Hematopoietic multipotent progenitor cell (in vitro differentiated cells): ENCODE results near the gene IQSEC1. TPM values are rescaled to one million over a fixed set of nuclear protein-coding genes. Genes with fewer than 3 reads are reported as not detected.

Experiments
- DNase-seq, 3 donors: peaks; one replicate each; pipeline ENCODE4 v3.0.0-alpha.2; 2011 to 2015; ENCODE audit warnings: low read depth in 2 of 3, low spot score in 2 of 3
- total RNA-seq: library from RNA; depleted of rRNA; stranded (reverse); fragments of >200 nt; gene quantifications from one replicate; pipeline ENCODE4 v1.2.3, GENCODE V29; 2012

Gene IQSEC1
- total RNA-seq, 1 donor, result 20.7 TPM

DNA sequence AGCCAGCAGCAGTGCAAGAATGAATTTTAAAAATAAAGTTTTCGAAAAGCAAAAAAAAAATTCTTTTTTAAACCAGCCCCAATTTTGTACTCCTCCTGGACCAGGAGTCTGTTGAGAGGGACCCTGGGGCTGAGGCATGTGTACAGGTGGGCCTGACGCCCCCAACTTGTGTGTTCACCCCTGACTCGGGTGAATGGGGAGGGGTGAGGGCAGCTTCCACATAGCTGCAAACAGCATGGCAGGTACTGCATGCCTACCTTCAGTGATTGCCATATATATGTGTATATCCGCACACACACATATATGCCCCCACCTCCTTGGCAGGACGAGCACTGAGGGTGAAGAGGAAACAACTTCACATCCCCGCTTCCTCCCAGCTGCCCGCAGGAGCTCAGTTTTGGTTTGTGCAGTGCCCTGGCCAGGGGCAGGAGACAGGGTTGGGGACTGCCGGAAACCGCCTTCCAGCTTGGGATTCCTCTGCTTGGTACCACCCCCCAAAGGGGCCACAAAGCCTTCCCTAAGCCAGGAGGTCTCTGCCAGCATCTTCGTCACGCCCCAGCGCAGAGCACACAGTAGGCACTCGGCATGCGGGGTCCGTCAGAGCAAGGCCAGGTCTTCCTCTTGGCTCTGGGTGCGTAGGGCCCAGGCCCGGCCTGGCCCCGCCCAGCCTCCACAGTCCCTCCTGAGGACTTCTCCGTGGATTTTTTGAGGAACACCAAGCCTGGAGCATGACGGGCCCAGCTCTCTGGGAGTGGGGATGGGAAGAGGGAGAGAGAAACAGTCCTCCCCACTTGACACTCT lies 170.0 kb downstream of the IQSEC1 start:
- DNase-seq, result peak in 1 of 3 donors; percentile 62

DNA sequence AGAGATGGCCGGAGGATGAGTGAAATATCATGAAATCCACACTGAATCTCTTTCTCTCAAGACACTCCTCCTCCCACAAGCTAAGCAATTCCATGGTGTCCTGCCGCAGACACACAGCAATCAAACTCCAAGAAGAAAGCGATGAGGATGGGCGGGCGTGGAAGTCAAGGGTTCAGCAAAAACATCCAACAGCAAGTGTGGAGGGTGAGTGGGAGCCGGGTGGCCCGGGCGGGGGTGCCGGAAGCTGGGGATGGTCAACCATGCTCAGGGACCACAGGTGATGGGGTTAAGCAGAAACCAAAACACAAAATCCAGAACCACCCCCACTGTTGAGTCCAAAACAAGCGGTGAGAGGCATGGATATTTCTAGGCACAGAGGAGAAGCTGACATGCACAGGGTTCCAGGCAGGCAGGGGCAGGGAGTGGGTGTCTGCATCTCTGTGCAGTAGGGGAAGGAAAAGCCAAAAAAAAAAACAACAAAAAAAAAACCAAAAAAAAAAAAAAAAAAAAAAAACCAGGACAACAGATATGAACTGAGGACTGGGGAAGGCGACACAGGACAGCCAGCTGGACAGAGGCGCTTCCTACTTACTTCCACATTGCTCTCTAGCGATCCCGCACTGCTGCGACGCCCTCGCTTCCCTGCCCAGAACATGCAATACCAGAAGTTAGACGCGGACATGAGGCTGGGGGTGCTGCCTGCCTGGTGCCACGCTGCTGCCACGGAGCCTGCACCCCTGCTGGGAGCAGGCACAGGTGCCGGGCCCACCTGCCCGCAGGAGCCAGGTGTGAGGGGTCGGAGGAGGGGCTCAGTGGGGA lies 170.8 kb downstream of the IQSEC1 start:
- no peak for DNase-seq

- DNase-seq, result peak in 1 of 3 donors; percentile 31
Observed at GRCh38 chr3:12901623-12902045, 171.6 kb downstream of the IQSEC1 start.

DNA sequence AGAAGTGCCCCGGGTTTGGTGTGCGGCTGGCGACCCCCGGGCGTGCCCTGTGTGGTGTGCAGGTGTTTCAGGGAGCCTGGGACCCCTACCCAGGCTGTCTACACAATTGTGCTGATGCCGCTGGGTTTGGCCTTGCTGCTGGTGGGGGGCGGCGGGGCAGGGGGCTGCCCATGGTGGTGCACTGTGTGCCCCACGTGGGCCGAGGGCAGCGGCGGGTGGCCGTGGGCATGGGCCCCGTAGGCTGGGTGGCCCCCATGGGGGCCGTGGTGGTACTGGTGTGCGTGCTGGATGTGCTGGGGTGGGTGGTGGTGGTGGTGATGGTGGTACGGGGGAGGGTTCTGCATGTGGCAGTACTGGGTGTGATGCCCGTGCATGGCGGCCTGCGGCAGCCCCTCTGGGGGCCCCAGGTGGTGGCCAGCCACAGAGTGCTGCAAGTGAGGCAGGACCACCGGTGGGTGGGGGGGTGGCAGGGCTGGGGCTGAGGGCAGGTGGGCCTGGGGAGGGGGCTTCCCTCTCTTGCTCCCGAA lies 172.3 kb downstream of the IQSEC1 start:
- no peak for DNase-seq

- no peak for DNase-seq
Observed at GRCh38 chr3:12898965-12899755, 174.1 kb downstream of the IQSEC1 start.

DNA sequence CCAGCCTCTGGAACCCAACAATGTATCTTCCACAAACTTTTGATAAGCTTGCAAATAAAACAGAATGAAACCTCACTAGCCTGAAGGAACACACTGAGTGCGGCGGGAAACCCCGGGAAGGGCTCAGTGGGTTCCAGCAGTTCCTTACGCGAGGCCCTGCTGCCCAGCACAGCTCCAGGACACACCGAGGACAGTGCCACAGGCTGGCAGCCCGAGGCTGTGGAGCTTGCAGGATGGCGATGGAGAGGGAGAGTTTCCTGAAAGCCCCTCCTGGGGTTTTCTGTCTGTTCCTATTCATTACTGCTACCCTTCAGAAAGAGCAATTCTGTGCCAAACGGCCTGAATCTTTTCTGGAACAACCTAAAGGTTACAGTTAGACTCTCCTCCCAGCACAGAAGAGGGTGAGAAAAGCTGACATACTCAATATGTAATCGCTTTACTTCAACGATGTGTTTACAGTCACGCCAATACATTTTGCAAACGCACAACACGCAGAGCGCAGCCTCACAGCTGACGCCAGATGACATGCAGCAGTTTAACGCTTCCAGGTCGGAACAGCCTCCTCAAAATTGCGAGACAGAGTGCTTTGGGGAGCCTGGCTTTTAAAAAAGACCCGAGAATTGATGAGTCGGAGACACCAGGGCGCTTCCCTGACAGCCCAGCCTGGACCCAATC lies 174.8 kb downstream of the IQSEC1 start:
- no peak for DNase-seq

DNA sequence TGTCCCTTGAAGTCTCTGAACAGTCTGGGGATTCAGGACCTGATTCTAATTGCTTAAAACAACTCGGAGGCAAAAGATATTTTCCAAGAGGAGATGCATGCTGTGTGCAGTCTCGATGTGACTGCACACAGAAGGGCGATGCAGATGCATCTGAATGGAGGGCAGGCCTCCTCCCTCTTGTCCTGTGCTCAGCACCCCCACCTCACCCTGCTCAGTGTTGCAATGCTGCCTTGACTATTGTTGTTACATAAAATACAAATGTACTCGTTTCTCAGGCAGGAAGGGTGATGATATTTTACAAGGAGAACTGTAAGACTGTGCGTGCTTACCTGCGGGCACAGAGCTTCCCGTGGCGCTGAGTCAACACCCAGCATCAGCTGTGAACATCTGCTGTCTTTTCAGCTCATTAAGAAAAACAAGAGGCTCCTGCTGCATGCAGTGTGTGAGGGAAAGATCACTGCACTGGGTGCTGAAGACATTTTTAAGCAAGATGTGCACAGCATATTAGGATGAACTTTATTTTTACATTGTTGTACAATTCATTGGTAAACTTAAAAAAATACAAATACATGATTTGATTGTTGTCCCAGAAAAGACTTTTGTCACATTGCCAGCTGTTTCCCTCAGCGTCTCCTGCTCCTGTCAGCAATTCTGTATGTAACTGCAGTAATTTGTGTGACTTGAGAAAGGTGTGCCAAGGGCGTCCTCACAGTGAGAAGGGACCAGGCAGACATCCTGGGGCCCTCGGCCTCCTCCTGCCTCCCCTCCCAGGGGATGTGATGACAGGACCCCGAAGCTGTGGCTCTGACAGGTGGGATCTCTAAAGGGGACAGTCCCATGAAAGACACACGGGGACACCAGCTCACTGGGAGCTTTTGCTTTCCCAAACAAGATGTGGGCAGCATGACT lies 175.6 kb downstream of the IQSEC1 start:
- DNase-seq, result no peak

DNA sequence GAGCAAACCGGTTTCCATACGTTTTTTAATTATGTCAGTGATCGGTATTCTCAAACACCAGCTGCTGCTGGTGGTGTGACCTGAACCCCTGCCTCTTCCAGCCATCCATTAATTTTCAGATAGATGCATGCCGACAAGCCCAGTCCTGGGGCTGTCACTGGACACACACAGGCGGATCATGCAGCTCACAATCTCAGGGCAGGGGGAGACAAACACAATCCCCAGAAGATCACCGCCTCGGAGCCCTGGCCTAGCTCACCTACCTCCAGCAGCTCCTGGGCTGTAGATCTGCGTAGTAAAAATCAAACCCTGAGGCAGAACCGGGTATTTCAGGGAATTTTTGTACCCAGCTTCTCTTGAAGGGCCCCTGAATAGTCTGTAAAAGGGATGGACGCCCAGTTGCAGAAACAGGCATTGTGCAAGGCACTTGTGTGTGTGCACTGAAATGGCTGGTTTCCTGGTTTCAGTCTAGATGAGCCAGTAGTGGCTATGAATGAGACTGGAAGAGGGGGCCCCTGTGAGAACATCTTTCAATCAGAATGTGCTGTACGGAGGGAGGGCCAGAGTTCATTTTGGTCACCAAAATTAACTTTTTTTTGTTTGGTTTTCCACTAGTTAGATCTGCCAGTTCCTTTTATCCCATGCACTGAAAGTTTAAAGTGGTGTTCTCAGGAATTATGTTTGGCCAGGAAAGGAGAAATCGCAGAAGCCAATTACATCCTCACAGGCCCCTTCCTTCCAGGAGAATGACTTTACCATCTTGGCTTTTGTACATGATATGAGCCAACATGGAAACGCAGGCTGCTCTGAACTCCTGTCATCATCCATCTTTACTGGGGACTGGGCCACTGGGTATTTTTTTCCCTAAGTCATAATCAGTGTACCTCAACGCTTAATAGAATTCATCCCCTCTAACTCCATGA lies 176.9 kb downstream of the IQSEC1 start:
- no peak for DNase-seq

- no peak for DNase-seq
Observed at GRCh38 chr3:12895391-12896062, 177.7 kb downstream of the IQSEC1 start.

- DNase-seq, result no peak
Observed at GRCh38 chr3:12894629-12895028, 178.6 kb downstream of the IQSEC1 start.

- no peak for DNase-seq
Observed at GRCh38 chr3:12893852-12894251, 179.4 kb downstream of the IQSEC1 start.

GRCh38 chr3:12893247-12893646 lies 180.0 kb downstream of the IQSEC1 start:
- no peak for DNase-seq

DNA sequence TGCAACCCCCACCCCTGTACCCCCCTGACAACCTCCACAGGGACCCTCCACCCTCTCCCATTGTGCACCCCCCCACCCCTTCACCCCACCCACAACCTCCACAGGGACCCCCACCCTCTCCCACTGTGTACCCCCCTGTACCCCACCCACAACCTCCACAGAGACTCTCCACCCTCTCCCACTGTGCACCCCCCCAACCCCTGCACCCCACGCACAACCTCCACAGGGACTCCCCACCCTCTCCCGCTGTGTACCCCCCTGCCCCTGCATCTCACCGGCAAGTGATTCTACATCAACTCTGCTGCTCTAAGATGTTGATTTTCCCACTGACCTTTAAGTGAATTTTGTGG lies 180.4 kb downstream of the IQSEC1 start:
- no peak for DNase-seq

DNA sequence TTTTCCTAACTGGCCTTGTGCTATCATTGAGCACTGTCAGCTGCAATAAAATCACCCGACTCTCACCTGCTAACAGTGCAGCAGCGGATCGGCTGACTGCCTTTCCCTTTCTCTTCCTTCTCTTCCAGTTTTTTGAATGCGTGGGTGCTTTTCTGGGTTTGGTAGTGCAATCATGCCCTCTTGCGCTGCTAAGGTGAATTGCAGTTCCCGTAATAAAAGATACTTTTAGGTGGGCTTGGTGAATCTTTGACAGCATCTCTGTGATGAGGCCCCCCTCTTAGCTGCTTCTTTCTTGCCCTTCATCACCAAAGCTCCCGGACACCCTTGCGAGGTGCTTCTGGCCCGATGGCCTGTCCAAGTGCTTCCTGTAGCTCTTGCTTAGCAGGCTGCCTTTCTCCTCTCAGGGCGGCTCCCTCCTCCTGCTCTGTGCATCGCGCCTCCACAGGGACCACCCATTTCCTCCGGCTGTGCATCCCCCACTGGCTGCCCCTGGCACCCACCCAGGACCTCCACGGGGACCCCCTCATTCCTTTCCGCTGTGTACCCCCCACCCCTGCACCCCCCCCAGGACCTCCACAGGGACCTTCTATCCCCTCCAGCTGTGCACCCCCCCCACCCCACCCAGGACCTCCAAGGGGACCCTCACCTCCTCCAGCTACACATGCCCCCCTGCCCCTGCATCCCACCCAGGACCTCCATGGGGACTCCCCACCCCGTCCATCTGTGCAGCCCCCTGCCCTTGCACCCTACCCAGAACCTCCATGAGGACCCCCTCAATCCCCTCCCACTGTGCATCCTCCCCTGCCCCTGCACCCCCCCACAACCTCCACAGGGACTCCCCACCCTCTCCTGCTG lies 181.0 kb downstream of the IQSEC1 start:
- DNase-seq, result peak; percentile 29 to 74 (median 59)

GRCh38 chr3:12891391-12891984 lies 181.7 kb downstream of the IQSEC1 start:
- DNase-seq, result no peak

- no peak for DNase-seq
Observed at GRCh38 chr3:12890610-12891390, 182.4 kb downstream of the IQSEC1 start.
